NK-92 treated with Interleukin-12 subunit alpha and Interleukin-12 subunit beta, amount 100 ng/mL, for 24 hours (cell line): ENCODE results near the gene MBD3.
"Not testable (repeated sequence)": the region's sequence is repeated elsewhere in the genome, so short reads cannot be mapped to it uniquely, and the experiment has no call there.

ENCODE experiments used
- DNase-seq: peaks from one replicate; lab custom pipeline; 2025; lab: John Stamatoyannopoulos, UW

MBD3 gene

DNA sequence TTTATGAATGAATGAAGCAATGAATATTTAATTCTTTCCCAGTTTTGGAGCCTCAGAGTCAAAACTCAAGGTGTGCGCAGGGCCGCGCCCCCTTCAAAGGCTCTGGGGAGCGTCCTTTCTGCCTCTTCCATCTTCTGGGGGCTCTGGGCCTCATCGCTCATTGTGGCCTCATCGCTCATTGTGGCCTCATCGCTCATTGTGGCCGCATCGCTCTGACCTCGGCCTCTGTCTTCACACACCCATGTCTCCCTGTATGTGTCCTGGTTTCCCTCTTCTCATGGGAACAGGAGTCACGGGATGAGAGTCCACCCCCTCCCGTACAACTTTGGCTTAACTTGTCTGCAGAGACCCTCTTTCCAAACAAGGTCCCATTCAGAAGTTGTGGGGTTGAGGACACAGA is 21.3 kb downstream of the MBD3 start:
- no peak for DNase-seq

- DNase-seq, result no peak
These were observed 21.8 kb downstream of the MBD3 start for GRCh38 chr19:1570836-1571235.

- no peak for DNase-seq
These were observed 22.7 kb downstream of the MBD3 start for GRCh38 chr19:1569997-1570396.

- peak; percentile 33 for DNase-seq
These were observed 24.2 kb downstream of the MBD3 start, which contains the start of gene MEX3D for GRCh38 chr19:1568320-1569019. Gene MEX3D (minus strand): TSS chr19:1568325. CDS start chr19:1568058, 267 bp downstream.

DNA sequence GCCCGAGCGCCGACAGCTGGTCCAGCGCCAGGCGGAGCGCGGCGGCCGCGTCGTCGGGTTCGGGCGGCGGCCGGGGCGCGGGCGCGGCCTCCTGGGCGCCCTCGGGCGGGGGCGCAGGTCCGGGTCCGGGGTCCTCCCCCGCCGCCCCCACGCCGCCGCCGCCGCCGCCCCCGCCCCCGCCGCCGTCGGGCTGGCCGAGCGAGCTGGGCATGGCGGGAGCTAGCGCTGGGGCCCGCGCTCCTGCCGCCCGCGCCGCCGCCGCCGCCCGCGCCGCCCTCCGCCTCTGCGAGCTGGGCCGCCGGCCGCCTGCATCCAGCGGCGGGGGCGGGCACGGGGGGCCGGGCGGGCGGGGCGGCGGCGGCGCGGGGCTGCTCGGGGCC is 24.8 kb downstream of the MBD3 start:
- no peak for DNase-seq

DNA sequence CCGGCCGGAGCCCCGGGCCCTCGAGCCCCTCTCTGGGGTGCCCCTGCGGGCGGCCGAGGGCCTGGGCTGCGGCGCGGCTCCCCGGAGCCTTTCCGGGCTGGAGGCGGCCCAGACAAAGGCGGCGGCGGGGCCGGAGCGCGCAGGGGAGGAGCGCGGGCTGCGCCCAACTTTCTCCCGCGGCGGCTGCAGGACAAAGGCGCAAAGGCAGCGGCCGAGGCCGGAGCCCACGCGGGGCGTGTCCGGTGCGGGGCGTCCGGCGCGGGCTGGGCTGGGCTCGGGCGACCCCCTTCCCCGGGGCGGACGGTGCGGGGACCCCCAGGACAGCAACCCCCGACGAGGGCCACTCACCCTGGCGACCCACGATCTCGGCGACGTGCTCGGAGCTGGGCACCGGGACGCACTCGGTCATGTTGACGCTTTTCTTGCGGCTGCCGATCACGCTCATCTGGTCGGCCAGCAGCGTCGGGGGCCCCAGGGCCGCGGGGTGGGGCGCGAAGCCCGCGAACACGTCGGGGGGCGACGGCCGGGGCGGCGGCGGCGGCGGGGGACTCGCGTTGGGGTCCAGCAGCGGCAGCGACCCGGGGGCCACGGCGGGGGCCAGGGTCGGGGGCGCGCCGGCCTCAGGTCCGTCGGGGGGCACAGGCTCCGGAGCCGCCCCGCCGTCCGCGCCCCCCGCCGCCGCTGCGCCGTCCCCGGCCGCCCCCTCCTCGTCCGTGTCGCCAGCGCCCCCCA is 25.4 kb downstream of the MBD3 start:
- DNase-seq, result no peak

DNA sequence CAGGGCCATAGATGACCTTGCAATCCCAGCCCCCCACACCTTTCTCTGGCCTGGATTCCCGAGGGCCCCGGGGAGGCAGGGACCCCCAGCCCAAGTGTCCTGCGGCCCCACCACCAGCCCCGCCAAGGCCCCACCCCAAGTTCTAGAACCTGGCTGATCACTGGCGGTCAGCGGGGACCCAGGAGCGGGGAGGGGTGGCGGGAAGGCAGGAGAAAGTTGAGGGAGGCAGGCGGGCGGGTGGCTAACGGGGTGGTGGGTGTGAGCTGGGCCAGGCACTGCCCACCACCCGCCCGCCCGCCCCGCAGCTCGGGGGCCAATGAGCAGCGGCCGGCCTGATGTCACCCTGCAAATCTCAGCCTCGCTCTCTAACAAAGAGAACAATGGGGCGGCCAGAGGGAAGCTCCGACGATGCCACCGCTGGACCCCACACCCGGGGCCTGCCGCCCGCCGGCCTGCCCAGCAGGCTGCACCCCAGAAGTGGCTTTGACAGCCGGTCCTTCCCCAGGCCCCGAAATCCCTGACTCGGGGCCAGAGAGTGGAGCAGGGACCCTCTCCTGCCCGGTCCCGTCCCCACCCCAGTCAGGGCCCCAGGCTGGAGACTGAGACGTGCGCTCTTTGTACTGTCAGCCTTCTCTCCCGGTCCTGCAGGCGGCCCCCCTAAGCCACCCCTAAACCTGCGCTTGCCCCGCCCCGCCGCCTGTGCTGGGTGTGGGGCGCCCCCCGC is 26.1 kb downstream of the MBD3 start:
- DNase-seq, result no peak

GRCh38 chr19:1563251-1563650 is 29.4 kb downstream of the MBD3 start:
- DNase-seq, result no peak

DNA sequence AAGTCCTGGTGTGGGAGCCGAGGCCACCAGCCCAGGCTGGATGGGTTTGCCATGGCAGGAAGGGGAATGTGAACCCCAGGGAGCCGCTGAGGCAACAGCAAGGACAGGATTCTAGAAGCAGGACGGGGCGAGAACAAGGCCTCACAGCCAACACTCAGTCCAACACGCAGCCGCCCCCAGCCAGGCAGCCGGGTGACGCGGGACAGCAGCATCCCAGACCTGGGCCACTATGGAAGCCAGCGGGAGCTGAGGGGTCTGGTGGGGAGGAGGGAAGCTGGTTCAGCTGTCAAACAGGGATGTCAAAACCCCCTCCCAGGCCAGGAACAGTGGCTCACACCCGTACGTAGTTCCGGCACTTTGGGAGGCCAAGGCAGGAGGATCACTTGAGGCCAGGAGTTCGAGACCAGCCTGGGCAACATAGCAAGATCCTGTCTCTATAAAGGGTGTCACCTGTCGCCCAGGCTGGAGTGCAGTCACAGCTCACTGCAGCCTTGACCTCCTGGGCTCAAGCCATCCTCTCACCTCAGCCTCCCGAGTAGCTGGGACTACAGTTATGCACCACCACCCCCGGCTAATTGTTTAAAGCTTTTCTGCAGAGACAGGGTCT is 31.3 kb downstream of the MBD3 start:
- DNase-seq, result no peak

DNA sequence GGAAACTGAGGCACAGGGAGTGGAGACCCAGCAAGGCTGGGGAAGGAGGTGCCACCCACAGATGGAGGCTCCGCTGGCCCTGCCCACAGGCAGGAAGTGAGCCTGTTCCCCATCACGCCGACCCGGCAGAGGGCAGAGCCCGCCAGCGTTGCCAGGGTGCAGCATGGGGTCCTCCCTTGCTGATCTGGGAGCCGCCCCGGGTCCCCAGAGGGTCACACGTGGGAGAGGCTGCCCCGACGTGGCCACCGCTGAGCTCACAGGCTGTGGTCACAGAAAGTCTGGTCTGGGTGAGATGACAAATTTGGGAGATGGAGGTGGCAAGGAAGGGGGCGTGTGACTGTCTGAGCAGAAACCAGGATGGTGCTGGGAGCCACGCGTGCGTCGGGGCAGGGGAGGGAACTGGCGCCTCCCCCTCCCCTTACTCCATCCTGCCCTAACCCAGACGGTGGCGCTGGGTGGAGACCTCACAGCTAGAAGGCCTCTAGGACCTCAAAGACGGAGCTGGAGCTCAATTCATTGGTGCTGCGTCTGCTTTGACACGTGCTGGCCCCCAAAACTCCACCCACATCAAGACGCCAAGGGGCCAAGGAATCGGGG is 32.3 kb downstream of the MBD3 start:
- DNase-seq, result no peak

DNA sequence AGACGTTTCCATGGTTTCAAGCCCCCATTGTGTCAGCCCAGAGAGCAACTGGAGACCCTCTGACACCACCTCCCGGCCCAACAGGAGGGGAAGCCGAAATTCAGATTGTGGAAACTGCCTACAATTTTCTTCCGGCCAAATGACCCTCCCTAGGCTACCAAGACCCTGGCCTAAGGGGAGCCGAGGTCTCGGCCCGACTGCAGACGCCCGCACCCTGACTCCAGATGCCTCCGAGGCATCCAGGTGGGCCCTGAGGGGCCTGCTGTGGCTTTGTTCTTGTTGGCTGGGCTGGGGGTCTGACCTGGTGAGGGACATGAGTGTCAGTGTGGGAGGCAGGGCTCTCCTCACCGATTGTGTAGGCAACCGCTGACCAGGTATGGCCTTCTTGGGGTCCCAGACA is 34.1 kb downstream of the MBD3 start:
- no peak for DNase-seq

DNA sequence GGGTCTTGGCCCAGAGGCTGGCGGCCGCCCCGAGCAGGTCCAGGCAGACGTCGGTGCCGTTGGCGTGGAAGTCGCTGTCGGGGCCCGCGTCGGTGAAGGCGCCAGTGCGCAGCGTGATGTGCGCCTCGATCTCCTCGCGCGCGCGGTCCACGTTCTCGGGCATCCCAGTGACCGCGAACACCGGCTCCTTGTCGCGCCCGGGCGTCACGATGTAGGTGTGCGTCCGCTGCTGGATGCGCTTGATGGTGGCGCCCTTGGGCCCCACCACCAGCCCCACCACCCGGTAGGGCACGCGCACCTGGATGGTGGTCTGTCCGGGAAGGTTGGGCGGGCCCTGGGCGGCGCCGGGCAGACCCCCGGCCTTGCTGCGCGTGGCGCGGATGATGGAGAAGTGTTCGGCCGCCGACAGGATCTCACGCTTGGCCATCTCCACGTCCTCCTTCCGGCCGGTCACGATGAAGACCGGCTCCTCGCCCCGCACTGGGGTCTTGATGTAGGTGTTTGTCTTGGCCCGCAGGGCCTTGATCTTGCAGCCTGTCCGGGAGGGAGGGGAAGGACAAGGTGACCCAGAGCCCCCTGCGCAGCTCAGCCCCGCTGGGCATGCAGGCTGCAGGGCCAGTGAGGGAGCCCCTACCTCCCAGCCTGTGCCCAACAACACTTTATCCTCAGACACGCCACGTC is 36.1 kb downstream of the MBD3 start:
- DNase-seq, result no peak

GRCh38 chr19:1555487-1556389 is 36.9 kb downstream of the MBD3 start:
- DNase-seq, result no peak

- no peak for DNase-seq
These were observed 37.7 kb downstream of the MBD3 start for GRCh38 chr19:1554968-1555367.

DNA sequence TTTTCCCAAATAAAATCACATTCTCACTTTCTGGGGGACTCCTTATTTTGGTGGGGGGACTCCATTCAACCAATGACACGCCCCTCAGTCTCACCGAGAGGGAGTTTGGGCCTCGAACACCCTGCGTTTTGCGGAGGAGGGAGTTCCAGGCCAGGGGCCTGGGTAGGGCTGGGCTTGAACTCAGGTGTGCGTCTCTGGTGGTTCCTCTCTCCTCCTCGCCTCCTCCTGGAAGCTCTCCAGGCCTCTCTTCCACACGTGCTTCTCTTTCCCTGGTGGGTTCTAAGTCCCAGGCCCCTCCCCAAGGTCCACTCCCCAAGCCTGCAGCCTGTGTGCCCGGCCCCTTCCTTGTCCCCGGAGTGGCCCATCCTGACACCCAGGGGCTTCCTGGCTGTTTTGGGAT is 39.2 kb downstream of the MBD3 start:
- no peak for DNase-seq

DNA sequence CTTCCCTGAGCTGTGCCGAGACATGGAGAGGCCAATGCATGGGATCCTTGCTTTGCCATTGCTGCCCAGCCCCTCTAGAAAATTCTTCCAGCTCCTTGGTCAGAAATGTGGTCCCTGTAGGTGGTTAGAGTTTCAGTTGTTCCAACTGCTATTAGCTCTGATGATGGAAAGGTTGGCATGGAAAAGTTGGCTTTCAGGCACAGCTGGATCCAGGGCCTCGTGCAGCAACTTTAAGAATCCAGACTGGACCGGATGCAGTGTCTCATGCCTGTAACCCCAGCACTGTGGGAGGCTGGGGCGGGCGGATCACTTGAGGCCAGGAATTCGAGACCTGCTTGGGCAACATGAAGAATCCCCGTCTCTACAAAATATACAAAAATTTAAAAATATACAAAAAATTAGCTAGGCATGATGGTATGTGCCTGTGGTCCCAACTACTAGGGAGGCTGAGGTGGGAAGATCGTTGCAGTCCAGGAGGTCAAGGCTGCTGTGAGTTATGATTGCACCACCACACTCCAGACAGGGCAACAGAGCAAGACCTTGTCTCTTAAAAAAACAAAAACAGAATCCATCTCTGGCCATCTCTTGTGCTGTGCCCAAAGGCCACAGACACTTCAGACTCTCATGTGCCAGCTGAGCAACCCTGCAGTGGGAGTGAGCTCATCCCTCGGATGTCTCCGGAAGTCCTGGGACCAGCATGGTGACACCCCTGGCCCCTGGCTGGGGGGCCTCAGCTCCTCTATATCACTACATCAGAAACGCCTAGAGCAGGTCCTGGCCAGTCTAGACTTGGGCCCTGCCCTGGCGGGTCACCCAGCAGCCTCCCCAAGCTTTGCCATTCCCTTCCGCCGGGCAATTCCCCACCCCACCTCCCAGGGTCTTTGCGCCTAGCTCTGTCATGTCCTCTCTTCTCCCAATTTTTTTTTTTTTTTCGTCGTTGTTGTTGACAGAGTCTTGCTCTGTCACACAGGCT is 41.3 kb downstream of the MBD3 start:
- DNase-seq, result no peak

DNA sequence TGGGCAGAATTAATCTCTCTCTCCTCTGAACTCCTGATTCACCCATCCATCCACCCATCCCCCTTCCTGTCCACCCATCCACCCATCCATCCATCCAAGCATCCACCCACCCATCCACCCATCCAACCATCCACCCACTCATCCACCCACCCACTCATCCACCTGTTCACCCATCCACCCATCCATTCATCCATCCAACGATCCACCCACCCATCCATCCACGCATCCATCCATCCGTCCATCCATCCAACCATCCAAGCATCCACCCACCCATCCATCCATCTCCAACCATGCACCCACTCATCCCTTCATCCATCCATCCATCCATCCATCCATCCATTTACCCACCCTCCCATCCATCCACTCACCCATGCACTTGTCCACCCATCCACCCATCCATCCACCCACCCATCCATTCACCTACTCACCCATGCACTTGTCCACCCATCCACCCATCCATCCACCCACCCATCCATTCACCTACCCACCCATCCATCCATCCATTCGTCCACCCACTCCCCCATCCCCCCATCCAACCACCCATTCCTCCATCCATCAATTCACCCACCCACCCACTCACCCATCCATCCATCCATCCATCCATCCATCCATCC is 43.2 kb downstream of the MBD3 start:
- DNase-seq, result no peak

- no peak for DNase-seq
These were observed 52.2 kb downstream of the MBD3 start for GRCh38 chr19:1540365-1540925.

DNA sequence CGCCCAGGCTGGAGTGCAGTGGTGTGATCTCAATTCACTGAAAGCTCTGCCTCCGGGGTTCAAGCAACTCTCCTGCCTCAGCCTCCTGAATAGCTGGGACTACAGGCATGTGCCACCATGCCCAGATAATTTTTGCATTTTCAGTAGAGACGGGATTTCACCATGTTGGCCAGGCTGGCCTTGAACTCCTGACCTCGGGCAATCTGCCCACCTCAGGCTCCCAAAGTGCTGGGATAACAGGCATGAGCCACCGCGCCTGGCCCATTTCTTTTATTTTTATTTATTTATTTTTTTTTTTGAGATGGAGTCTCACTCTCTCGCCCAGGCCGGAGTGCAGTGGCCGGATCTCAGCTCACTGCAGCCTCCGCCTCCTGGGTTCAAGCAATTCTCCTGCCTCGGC is 52.9 kb downstream of the MBD3 start:
- DNase-seq, result not testable (repeated sequence)
